GM18502 (cell line): ENCODE results near the gene SUPT6H.
"Not testable (repeated sequence)": the region's sequence is repeated elsewhere in the genome, so short reads cannot be mapped to it uniquely, and the experiment has no call there.

ENCODE experiments used
- ATAC-seq: cut with Tn5 transposase; IDR thresholded peaks from one replicate; pipeline ENCODE4 v1.9.1; 2021; ENCODE audit warnings: mild to moderate bottlenecking; ENCODE audit not compliant: unreplicated experiment, poor library complexity

SUPT6H gene

DNA sequence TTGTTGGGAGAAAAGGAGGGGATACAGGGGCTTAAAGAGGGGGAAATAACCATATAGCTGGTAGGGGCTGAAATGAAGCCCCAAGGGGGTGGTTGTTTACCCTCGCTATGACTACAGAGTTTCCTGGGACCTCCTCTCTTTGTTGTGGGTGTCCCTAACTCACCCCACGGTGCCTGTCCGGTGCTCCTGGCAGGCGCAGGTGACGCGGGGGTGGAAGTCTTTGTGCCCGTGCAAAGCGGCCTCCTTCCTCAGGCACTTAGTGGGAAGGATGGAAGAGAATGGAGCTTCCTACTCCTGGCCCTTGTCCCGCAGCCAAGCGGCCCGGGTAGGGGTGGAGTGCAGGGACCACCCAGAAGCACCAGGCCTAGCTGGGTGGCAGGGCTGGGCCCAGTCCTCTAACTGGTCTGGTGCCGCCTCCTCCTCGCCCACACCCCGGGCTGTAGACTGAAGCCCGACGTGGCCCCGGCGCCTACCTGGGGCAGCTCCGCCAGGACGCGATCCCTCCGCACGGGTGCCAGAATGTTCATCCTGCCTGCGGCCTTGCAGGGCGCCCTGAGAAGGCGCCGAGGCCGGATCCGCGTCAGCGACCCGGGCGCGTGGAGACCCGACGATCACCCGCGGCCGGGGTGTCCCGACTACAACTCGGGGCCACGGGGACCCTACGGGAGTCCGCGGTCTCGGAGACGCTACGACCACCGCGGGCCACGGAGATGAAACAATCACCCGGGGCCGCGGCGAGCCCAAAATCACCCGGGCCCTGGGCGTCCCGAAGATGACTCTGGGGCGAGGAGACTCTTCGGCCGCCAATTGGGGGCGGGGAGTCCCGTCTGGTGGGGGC lies 55.0 kb downstream of the SUPT6H start:
- ATAC-seq, result no peak

DNA sequence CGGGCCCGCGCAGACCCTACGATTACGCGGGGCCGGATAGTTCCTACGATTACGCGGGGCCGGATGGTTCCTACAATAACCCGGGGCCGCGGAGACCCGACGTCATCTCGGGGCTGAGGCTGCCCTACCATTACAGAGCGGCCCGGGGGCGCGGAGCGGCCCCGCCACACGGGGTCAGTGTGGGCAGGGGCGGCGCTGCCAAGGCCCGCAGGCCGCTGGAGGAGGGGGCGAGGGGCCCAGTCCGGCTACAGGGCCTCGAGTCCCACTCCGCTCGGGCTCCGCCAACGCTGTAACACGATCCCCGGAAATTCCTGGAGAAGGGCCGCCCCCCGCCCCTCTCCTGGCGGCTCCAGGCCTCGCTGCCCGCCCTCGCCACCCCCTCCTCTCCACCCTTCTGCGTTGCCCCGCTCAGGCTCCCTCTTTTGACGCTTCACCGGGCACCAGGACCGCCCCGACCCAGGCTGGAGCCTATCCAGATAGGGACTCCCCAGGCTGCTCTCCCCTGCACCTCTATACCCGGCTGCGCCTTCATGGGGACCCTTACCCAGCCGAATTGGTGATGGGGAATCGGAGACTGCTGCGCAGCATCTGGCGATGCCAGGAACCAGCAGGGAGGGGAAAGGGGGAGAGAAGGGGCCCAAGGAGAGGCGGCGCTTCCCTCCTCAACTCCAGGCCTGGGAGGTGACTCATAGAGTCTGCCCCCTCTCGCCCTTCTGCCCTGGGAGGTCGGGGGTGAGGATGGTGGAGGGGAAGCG lies 55.8 kb downstream of the SUPT6H start, which contains the start of gene RAB34:
RAB34 (minus strand) TSS at position 291 of the 755 bp plus-strand sequence. CDS start 602 bp downstream, outside the sequence.
- ATAC-seq, result no peak

DNA sequence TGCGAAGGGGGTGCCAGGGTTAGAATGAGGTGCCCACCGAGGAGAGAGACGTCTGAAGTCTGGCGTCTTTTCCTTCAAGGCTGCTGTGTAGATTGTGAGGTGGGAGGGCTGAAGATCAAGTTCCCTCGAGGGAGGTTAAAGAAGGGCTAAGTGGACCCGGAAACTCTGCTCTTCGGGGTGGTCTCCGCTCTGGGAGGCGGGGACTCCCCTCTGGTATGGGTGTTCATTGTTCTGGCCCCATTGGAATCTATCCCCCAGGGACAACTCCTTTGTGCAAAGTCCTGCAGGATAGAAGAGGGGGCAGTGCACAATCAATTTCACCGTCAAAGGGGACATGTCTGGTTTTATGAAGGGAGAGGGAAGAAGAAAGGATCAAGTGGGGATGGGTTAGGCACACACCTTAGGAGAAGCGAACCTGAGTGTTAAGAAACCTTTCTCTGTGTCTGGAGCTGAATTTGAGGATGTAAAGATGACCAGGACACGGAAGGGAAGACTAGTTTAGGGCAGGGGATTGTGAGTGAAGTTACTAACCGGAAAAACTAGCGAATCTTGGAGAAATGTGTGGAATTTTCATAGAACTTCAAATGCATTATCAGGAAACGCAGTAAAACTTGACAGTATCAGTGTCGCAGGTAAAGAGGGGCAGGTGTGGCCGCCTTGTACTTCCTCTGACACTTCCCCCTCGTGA lies 56.5 kb downstream of the SUPT6H start:
- ATAC-seq, result no peak

DNA sequence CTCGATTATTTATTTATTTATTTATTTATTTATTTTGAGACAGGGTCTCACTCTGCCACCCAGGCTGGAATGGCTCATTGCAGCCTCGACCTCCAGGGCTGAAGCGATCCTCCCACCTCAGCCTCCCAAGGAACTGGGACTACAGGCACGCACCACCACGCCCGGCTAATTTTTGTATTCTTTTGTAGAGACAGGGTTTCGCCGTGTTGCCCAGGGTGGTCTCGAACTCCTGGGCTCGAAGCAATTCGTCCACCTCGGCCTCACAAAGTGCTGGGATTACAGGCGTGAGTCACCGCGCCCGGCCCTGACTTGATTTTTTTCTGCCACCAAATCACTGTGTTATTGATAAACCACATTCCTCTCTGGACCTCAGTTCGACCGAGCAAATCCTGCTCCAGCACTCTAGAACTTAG lies 57.0 kb downstream of the SUPT6H start:
- no peak for ATAC-seq

DNA sequence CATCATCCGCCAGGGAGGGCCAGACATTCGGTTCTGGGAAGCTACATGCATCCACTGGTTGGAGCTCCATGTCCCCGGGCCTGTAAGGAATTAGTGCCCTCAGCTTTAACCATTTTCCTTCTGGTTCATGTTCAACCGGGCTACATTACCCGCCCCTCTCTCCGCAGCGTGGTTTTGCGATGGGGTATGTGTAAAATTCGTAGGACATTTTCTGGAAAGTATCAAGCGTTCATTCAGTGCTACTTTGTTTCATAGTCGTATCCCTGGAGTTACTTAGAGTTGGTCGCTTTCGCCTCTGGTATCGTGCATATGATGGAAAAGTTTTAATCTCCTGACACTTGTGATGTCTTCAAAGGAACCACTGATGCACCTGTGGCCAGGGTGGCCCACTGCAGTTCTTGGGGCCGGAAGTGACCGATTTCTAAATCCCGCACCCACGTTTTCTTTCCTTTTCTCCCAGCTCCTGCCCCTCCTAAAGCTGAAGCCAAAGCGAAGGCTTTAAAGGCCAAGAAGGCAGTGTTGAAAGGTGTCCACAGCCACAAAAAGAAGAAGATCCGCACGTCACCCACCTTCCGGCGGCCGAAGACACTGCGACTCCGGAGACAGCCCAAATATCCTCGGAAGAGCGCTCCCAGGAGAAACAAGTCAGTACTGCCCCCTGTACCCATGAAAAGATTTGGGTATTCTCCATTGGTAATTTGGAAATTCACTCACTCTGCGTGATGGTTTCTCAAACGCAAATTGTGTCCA lies 58.4 kb downstream of the SUPT6H start:
- ATAC-seq, result no peak

DNA sequence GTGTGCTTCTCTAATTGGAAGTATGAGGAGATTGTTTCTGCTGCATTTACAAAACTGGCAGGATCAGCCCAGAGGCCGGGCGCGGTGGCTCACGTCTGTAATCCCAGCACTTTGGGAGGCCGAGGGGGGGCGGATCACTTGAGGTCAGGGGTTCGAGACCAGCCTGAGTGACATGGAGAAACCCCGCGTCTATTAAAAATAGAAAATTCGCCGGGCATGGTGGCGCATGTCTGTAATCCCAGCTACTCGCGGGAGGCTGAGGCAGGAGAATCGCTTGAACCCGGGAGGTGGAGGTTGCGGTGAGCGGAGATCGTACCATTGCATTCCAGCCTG lies 59.0 kb downstream of the SUPT6H start:
- not testable (repeated sequence) for ATAC-seq

DNA sequence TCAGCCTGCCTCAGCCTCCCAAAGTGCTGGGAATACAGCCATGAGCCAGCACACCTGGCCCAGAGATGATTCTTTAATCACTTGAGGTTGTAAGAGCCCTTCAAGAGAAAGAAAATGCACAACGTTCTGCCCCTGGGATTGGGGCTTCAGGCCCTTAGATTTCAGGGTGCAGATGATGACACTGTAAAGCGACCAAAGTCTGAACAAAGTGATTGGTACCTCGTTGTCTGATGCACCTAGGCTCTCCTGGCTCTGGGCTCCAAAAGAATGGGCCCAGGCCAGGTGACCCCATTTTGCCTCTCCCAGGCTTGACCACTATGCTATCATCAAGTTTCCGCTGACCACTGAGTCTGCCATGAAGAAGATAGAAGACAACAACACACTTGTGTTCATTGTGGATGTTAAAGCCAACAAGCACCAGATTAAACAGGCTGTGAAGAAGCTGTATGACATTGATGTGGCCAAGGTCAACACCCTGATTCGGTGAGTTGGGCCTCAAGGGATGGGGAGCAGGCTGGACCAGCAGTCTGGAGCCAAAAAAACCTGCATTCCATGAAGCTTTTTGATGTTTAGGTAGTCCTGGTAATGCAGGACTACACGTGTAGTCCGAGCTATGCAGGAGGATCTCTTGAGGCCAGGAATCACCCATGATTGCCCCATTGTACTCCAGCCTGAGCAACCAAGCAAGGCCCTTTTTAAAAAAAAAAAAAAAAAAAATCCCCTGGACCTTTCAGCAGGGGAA lies 60.6 kb downstream of the SUPT6H start:
- no peak for ATAC-seq

DNA sequence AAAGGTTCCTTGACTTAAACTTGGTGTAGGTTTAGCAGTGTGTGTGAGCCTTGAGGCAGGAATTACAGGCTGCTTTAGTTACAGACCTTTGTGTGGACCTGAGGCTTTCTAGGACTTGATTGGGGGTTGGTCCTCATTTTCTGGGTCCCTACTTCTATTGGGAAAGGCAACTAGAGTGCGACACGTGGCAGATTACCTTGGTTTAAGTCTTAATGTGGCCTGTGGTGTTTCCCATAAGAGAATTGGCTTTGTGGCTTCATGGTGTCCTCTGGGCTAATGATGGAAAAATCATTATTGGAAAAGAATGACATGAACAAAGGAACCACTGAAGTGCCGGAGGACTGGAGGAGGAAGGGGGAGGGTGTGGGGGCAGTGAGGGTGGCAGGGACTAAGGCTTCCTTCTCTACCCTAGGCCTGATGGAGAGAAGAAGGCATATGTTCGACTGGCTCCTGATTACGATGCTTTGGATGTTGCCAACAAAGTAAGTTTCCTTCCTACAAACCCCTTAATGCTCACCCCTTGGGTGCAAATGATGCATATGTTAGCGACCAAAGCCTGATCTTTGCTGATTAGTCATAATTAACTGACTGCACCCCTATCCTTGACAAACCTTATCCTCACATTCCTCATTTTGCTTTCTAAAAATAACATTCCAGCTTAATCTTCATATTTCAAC lies 61.3 kb downstream of the SUPT6H start:
- ATAC-seq, result no peak

DNA sequence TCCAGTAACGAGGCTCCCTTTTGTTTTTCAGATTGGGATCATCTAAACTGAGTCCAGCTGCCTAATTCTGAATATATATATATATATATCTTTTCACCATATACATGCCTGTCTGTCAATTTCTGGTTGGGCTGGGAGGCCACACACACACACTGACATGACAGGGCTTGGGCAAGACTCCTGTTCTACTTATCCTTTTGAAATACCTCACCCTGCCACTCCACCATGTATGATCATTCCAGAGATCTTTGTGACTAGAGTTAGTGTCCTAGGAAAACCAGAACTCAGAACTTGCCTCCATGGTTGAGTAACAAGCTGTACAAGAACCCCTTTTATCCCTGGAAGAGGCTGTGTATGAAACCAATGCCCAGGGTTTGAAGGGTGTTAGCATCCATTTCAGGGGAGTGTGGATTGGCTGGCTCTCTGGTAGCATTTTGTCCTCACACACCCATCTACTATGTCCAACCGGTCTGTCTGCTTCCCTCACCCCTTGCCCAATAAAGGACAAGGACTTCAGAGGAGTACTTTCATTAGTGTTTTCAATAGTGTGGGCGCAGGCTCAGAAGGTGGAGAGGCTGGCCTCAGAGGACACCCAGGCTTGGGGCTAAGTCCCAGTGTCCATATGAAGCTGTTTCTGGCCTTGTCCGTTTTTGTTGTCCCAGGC lies 62.0 kb downstream of the SUPT6H start:
- not testable (repeated sequence) for ATAC-seq

DNA sequence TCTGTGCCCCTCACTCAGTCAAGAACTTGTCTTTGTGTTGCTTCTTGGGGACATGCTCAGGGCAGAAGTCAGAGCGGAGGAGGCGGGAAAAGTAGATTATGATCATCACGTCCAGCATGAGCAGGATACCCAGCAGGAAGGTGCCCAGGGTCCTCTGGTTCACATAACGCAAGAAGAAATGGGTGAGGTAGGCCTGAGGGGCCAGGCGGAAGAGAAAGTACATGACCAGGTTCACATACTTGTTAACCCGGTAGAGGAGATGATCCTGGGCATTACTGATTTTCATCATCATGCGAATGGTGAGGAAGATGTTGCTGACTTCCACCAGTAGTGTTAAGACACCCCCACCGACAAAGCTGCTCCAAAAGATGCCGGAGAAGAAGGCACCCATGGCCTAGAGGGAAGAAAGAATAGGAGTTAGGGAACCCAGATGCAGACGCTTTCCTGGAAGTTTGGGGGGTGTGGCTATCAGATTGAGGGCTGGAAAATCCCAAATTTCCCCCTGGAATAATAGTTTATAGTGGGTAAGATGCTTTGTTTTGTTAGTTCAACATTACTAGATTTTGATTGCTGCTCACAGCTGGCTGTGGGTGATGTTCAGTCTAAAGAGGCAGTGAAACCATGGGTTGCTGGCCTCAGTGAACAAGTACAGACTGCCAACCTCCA lies 62.6 kb downstream of the SUPT6H start:
- ATAC-seq, result no peak

DNA sequence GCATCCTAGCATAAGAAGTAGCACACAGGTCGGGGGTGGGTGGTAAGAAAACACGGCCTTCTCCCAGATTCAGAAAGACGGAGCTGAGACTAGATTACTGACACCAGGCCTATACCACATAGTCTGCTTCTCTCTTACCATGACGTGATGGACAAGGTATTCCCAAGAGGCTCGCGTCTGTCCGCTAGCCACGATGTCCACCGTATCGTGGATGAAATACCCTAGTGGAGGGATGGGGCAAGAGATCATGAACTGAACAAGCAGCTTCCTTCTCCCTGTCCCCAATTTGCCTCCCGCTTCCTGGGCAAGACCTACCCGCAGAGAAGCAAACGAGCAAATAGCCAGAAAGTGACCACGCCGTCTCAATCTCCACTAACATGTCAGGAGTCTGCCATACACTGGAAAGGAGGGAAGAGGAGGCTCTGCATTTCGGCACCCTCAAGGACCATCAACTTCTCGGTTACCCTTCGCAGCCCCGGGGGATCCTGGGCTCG lies 63.2 kb downstream of the SUPT6H start:
- no peak for ATAC-seq

DNA sequence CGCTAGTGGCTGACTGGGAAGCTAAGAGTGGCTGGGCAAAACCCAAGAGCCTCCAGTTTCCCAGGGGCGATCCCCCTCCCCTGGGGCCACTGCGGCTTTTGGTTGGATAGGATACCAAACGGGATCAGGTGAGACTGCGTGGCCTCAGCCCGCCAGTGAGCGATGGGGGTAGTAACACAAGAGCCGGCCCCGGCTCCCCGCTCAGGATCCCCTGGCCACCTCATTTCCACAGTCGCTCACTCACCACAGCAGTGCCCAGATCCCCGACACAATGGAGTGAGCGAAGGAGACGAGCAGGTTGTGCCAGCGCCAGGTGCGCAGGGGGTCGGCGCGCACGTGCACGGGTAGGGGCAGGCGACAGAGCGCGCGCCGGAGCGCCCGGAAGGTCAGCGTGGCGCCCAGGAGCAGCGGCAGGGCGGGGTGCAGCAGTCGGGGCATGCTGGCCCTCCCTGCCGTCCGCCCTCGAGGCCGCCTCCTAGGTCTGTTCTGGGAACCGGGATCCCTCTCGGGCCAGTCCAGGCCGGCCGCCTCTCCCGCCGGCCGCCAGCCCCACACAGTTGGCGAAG lies 63.7 kb downstream of the SUPT6H start:
- peak; percentile 1 for ATAC-seq

DNA sequence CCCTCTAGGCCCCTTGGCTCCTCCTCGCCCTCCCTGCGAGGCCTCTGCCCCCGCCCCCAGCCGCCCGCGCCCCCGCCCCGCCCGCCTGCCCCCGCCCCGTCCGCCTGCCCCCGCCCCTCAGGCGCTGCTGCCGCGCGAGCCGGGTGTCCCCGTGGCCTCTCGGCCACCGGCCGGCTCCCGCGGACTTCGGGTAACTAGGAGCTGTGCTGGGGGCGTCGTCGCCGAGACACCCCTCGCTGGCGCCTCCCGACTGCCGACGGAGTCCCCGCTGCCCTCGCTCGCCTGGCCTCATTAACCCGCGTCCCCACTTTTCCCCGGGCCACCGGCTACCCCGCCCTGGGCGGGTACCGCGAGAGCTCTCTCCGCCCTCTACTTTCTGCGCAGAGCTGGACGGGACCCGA lies 64.2 kb downstream of the SUPT6H start, which contains the start of gene TLCD1:
TLCD1 (minus strand) TSS at position 8 of the 401 bp plus-strand sequence. CDS start 136 bp downstream, outside the sequence.
- peak; percentile 11 for ATAC-seq

DNA sequence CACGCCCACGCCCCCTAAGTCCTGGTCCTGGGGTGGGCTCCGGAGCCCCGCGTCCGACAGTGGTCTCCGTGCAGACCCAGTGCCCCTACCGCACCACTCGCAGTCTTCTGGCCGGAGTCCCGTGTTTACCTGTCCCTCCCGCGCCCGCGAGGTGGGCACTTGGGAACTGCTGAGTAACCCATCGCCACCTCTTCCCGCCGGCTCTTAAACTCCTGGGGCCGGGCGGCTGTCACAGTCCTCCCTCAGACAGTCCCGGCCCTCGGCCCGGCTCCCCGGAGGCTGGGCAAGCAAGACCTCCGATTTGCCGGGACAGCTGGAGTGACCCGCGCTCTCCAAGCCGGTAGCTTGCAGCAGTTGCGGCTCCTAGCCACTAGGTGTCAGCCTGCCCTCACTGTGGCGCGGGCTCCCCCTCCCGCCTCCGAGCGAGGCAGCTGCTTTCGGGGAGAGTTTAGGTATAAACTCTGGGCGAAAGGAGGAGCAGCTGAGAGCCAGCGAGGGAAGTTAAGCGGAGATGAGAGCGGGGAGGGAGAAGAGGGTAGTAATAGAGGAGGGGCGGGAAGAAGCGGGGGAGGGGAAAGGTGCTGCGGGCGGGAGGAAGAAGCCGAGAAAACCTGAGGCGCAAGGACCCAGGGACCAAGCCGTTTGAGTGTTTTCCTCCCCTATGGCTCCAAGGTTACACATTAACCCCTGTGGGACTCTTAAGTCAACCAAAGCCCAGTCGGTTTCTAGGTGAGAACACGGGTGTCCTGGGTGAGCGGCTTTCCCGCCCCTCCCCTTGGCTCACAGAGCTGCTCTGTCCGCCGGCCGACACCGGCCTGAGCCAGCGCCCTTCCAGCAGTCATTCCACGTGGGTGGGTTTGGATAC lies 64.9 kb downstream of the SUPT6H start:
- ATAC-seq, result peak; percentile 44

DNA sequence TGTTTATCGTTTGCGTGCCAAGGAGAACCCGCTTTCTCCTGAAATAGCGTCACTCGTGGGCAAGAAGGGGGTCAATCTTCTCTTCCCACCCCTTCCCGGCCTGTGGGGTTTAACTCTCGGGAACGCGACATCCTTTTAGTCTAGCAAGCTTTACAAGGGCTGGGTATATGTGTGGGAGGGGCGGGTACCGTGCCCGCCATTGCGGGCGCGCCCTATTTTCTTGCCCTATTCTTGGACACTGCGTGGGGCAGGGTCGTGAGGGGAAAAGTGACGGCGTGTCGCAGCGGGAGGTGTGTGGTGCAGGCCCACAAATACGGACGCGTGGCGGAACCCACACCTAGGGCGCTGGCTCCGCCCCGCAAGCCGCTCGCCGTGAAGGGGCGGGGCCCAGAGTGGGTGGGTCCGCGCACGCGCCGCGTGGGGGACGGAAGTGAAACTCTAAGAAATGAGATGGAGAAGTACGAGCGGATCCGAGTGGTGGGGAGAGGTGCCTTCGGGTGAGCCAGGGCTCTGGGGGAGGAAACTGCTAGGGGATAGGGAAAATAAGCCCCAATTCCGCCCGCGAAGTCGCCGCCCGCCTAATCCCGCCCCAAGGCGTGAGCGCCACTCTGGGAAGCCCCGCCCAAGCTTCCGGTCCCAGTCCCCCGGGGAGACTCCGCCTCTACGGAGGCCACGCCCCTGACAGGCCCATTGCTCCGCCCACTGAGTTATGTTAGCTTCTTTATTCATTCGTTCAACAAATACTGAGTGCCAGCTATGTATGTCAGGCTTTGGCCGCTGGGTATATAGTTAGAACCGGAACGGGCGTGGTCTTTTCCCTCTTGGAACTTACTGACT lies 66.6 kb downstream of the SUPT6H start, which contains the start of gene NEK8:
NEK8 (plus strand) TSS at position 425 of the 837 bp plus-strand sequence; CDS start at position 451, 26 bp downstream.
- peak; percentile 44 for ATAC-seq
